ENCODE results near the gene ME3.
A peak's percentile ranks its signal among the peaks of the same experiment; 100 is the strongest.
"Not testable (repeated sequence)": the region's sequence is repeated elsewhere in the genome, so short reads cannot be mapped to it uniquely, and the experiment has no call there.

Gene ME3

GRCh38 chr11:86663291-86663690, 9.1 kb downstream of the ME3 start:
- no peak for DNase-seq

- no peak for DNase-seq
Measured at GRCh38 chr11:86660736-86661135, 11.7 kb downstream of the ME3 start.

GRCh38 chr11:86660088-86660487, 12.3 kb downstream of the ME3 start:
- no peak for DNase-seq

- DNase-seq, result no peak
Measured at GRCh38 chr11:86658534-86658933, 13.9 kb downstream of the ME3 start.

- not testable (repeated sequence) for DNase-seq
Measured at GRCh38 chr11:86645212-86645611, 27.2 kb downstream of the ME3 start.

GRCh38 chr11:86644291-86644690, 28.1 kb downstream of the ME3 start:
- peak in 1 of 2 donors; percentile 10 for DNase-seq

- DNase-seq, result no peak
Measured at GRCh38 chr11:86641537-86642261, 30.7 kb downstream of the ME3 start.

- DNase-seq, result no peak
Measured at GRCh38 chr11:86639137-86639536, 33.3 kb downstream of the ME3 start.

- no peak for DNase-seq
Measured at GRCh38 chr11:86638673-86639072, 33.7 kb downstream of the ME3 start.

GRCh38 chr11:86637988-86638387, 34.4 kb downstream of the ME3 start:
- no peak for DNase-seq

- DNase-seq, result no peak
Measured at GRCh38 chr11:86636275-86636674, 36.1 kb downstream of the ME3 start.

GRCh38 chr11:86632499-86633269, 39.7 kb downstream of the ME3 start:
- peak; percentile 19 to 43 for DNase-seq

- DNase-seq, result no peak
Measured at GRCh38 chr11:86630229-86630981, 42.0 kb downstream of the ME3 start.

GRCh38 chr11:86629045-86629706, 43.2 kb downstream of the ME3 start:
- no peak for DNase-seq

- DNase-seq, result no peak
Measured at GRCh38 chr11:86627776-86628455, 44.5 kb downstream of the ME3 start.

GRCh38 chr11:86625981-86626380, 46.4 kb downstream of the ME3 start:
- DNase-seq, result no peak

GRCh38 chr11:86625544-86625943, 46.9 kb downstream of the ME3 start:
- DNase-seq, result no peak

GRCh38 chr11:86624366-86624765, 48.0 kb downstream of the ME3 start:
- no peak for DNase-seq

GRCh38 chr11:86623736-86624135, 48.7 kb downstream of the ME3 start:
- no peak for DNase-seq

GRCh38 chr11:86623041-86623621, 49.3 kb downstream of the ME3 start:
- no peak for DNase-seq

GRCh38 chr11:86621854-86622253, 50.6 kb downstream of the ME3 start:
- no peak for DNase-seq

Measured in inflammatory macrophage (primary cell).